NCI-H128 (cell line): Measurements from ENCODE around the gene SLC34A1.
"Not testable (repeated sequence)": the region's sequence is repeated elsewhere in the genome, so short reads cannot be mapped to it uniquely, and the experiment has no call there.

Experiments used
- DNase-seq: peaks from one replicate; lab custom pipeline; 2025; ENCODE audit not compliant: unreplicated experiment; lab: John Stamatoyannopoulos, UW

SLC34A1 gene

DNA sequence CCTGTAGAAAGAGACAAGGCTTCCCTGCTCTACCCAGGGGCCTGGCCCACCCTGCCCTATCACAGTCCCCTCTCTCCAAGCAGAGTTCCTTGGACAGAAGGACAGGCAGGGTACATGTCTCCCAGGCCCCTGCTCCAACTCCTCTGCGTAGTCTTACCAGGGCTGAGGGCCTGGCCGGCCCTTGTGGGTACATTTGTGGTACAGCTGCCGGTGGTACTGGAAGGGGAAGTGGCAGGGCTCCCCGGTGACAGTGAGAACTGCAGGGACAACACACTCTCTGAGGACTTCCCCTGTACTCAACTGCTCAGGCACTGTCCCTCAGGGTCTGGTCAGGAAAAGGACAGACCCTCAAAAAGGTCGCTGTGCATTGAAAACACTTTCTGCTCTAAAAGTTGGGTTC, 21.6 kb downstream of the SLC34A1 start:
- DNase-seq = no peak

DNA sequence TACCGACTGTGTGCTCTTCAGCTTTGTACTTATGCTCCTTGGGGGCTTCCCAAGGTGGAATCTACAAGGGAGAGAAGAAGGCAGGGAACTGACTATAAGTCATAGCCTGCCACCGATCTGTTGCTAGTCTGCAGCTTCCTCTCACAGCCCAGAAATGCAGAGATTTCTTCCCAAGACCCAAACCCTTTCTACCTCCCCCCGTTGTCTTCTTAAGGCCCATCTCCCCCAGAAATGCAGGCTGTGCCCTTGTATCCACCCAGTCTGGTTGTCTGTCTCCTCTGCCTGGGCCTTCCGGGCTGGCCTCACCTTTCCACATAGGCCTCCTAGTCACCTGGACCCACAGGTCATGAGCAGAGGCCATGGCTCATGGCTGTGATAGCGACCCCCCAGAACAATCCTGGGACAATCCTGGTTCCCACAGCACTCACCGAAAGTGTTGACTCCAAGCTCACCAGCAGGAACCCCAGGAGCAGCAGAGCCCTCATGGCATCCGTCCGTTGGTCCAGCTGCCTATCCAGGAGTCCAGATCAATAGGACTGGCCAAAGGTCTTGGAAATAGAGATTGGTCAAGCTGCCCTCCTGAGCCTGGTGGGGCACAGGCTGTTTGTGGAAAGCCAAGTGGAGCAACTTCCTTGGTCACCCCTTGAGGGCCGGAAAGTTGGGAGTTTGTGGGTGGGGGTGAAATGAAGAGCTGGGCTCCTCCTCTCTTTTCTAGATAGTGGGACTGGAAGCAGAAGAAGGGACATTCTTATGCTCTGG, 25.0 kb downstream of the SLC34A1 start, which contains the start of gene F12:
F12 (minus strand) TSS at position 522 of the 759 bp plus-strand sequence; CDS start at position 485, 37 bp downstream.
- no peak for DNase-seq

DNA sequence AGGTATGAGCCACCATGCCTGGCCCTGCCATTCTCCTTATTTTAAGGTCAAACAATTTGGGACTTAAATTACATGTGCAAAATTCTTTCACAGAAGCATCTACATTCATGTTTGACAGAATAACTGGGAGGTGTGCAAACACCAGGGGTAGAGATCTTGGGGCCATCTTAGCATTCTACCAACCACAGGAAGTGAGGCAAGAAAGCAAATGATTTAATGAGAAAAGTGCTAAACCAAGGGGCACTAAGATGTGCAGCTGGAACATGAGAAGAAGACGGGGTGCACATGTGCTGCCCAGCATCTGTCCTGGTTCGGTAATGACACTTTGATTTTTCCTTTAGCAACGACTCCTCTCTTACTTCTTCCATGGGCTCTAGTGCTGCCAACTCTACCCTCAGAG, 26.3 kb downstream of the SLC34A1 start:
- DNase-seq = no peak

DNA sequence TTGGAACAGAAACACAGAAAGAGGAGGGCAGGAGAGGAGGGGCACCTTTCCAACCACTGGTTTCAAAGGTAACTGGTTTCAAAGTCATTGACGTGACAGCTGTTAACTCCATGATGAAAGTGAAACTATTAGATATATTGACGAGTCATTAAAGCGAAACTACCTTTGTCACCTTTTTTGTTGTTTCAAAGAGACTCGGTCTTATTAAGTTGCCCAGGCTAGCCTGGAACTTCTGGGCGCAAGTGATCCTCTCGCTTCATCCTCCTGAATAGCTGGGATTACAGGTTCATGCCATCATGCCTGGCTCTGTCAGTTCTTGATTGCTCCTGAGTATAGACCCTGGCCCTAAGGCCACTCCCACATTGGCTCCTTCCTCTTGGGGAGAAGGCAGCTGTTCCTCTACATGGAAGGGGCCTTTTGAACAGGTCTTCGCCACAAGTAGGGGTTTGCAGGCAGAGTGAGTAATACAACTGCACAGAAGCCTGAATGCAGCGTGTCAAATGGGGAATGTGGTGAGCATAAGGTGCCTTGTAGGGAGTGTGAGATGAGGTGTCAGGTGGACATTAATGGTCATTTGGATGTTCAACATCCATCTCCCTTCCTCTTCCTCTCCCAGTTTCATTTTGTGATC, 28.5 kb downstream of the SLC34A1 start:
- no peak for DNase-seq

DNA sequence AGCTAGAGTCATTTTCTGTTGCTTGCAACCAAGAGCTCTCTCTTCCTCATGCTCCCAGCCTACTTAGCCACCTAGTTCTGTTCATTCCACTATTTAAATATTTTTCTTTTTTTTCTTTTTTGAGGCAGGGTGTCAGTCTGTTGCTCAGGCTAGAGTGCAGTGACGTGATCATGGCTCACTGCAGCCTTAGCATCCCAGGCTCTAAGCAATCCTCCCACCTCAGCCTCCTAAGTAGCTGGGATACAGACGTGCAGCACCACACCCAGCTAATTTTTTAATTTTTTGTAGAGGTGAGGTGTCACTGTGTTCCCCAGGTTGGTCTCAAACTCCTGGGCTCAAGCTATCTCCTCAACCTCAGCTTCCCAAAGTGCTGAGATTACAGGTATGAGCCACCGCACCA, 30.2 kb downstream of the SLC34A1 start:
- DNase-seq = no peak

DNA sequence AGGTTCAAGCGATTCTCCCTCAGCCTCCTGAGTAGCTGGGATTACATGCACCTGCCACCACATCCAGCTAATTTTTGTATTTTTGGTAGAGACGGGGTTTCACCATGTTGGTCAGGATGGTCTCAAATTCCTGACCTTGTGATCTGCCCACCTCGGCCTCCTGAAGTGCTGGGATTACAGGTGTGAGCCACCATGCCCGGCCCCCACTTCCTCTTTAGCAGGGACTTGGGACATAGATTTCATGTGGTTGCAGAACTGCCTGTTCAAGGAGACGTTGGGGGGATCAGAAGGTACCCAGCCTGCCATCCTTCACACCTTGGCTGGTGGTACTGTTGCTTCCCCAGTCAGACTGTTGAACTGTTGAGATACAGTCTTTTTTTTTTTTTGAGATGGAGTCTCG, 32.8 kb downstream of the SLC34A1 start:
- not testable (repeated sequence) for DNase-seq

DNA sequence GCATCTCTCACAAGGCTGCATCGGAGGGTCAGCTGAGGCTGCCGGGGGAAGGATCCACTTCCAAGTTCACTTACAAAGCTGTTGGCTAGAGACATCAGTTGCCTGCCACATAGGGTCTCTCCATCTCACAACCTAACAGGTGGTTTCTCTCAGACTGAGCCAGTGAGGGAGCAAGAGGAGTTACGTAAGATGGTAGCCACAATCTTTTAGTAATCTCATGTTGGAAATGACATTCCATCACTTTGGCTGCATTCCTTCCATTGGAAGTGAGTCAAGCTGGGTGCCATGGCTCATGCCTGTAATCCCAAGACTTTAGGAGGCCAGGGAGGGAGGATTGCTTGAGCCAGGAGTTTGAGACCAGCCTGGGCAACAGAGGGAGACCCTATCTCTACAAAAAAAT, 34.8 kb downstream of the SLC34A1 start:
- no peak for DNase-seq

DNA sequence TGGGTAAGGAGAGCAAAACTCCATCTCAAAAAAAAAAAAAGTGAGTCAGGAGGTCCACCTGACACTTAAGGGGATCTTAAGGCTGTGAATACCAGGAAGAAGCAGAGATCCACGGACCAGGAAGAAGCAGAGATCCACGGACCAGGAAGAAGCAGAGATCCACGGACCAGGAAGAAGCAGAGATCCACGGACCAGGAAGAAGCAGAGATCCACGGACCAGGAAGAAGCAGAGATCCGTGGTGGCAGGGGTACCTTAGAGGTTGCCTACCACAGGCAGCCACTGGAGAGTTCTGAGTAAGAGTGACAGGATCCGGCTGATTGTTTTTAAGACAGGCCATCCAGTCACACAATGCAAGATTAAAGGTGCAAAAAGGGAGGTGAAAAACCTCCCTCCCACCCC, 36.2 kb downstream of the SLC34A1 start:
- DNase-seq = not testable (repeated sequence)

DNA sequence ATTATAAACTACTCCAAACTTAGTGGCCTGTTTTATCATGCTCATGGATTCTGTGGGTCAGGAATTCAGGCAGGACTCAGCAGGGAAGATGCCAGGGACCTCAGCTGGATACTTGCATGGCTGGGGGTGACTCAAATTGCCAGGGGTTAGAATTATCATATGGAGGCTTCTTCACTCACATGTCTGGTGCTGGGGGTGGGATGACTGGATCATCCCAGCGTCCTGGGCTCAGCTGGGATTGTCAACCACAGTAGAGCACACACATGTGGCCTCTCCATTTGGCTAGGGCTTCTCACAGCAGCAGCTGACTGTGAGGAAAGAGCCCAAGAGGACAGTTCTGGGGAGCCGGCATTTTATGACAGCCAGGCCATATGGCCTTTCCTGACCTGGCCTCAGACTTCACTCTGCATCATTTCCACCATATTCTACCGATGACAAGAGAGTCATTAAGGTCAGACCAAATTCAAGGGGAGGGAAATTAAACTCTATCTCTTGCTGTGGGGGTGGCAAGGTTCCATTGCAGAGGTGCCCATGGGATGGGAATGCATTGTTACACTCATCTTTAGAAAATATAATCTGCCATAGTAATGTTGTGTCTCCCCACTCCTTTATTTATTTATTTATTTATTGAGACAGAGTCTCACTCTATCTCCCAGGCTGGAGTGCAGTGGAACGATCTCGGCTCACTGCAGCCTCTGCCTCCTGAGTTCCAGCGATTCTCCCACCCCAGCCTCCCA, 37.0 kb downstream of the SLC34A1 start:
- no peak for DNase-seq

DNA sequence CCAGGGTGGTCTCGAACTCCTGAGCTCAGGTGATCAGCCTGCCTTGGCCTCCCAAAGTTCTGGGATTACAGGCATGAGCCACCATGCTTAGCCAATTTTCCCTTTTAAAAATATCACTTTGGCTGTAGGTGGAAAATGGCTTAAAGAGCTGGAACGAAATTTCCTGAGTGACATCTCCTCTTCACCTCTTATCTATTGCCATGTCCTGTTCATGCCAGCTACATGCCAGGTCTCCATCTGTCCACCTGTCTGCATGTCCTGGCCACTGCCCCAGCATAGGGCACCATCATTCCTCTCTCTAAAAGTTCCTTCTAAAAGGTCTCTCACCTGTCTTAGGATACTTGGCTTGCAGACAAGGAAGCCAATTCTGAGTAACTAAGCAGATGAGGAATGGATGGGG, 39.4 kb downstream of the SLC34A1 start:
- no peak for DNase-seq

DNA sequence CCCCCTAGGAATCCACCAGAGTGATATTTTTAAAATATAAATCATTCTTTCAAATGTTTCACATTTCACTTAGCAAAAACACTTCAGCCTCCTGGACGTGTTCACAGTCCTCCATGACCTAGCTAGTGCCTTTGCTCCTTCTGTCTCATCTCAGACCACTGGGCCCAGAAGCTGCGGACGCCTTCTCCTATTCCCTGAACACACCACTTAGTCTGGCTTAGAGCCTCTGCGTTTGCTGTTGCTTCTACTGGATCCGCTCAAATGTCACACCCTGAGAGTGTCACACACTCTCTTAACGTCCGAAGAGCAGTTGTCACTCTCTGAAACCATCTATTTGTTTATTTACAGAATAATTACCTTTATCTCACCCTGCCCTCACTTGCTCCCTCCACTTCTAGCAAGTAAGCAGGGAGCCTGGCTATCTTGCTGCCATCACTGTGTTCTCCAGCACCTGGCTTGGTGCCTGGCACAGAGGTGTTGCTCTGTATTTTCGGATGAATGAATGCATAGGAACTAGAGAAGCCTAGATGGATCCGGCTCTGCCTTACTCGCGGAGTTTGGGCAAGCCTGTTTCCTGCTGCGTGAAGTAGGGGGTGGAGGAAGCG, 41.1 kb downstream of the SLC34A1 start:
- DNase-seq = no peak

DNA sequence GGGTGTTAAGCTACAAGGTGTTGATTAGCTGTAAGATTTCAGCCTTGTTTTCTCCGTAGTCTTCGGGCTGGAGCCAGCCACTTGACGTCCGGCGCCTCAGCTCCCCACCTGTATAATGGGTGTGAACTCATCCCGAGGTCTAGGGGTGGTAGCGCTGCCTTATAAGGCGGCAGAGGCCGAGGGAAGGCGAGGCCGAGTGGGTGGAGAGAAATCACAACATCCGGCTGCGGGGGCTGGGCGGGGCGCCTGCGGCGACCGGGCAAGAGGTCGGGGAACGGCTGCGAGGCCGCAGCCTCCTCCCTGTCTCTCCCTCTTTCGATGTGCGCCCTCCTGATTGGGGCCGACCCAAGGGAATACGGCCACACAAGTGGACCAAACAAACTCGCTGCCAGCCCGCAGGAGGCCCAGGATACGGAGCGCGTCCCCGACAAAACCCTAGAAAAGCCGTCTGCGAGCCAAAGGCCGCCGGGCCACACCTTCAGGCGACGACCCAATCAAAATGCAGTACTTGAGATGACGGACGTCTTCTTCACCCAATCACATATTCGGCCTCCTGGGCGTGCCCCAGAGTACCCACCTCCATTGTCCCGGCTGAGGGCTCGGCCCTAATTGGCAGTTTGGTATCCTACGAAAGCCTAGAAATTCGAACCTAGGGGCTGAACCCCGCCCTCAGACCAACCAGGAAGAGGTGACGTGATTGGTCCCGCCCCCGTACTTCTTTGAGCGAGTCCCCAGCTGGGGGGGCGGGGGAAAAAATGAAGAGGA, 41.7 kb downstream of the SLC34A1 start:
- peak; percentile 99 for DNase-seq

DNA sequence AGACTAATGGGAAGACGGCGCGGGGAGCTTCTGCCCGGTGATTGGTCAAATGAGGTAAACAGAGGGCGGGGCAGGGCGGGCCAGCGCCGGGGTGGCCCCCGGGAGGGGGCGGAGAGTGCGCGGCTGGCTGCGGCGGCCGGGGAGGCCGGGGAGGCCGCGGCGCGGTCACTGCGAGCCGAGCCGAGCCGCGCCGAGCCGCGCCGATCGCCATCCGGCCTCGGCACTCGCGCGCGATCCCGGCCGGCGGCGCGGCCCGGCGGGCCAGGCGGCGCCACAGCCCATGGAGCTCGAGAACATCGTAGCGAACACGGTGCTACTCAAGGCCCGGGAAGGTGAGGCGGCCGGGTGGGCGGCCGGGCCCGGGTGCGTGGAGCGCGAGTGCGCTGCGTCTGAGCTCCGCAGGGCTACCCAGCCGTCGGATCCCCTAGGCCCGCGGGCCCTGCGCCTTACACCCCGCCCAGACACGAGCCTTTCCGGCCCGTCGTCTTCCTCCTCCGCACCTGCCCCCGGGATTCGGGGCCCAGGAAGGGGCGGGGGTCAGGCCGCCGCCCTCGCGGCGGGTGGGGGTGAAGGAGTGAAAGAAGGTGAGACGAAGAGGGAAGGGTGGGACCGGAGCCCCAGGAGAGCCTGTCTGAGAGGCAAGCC, 42.5 kb downstream of the SLC34A1 start, which contains the start of gene GRK6:
GRK6 (plus strand) TSS at position 111 of the 645 bp plus-strand sequence; CDS start at position 281, 170 bp downstream.
- DNase-seq = no peak

DNA sequence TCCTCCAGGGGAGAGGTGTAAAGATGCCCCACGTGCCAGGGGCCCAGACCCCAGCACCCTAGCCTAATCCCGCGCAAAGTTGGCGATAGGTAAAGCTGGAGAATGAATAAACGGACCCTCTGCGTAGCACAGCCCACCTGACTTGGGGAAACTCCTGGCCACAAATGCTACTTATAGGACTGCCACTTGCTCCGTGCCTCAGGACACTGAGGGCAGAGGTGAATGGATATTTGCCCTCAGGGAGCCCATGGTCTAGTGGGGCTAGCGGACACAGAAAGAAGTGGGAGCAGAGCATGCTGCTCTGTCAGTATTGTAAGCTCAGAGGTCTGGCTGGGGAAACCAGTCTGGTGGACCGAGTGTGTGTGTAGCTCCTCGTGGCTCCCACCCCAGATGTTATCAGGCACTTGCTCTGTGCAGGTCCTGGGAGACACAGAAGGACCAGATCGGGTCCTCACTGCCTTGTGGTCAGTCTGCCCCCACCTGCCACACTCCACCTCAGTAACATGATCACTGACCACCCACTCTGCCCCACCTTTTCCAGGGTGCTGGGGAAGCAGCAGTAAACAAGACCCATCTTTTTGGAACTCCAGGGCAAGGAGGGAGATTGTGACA, 43.1 kb downstream of the SLC34A1 start:
- no peak for DNase-seq

DNA sequence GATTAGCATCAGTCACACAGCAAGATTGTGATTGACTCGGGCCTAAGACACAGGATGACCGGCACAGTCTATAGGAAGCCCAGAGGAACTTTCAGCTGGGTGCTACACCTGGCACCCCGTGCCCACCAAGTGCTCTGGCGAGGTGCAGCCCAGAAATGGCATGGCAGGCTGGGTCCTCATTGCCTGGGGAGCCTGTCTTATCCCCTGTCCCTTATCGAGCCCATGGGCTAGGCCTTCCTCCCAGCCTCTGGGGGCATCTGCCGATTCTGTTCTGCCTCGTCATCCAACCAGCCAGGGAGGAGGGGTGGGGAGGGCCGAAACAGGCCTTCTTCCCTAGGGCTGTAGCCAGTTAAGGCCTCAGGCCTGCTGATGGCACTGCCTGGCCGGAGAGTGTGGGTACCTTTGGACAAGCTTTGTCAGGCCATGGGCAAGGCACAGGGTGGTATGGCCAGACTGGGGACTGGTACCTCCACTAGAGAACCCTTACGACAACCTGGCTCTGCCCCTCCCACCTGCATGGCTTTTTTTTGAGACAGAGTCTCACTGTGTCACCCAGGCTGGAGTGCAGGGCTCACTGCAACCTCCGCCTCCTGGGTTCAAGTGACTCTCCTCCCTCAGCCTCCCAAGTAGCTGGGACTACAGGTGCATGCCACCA, 43.8 kb downstream of the SLC34A1 start:
- no peak for DNase-seq

DNA sequence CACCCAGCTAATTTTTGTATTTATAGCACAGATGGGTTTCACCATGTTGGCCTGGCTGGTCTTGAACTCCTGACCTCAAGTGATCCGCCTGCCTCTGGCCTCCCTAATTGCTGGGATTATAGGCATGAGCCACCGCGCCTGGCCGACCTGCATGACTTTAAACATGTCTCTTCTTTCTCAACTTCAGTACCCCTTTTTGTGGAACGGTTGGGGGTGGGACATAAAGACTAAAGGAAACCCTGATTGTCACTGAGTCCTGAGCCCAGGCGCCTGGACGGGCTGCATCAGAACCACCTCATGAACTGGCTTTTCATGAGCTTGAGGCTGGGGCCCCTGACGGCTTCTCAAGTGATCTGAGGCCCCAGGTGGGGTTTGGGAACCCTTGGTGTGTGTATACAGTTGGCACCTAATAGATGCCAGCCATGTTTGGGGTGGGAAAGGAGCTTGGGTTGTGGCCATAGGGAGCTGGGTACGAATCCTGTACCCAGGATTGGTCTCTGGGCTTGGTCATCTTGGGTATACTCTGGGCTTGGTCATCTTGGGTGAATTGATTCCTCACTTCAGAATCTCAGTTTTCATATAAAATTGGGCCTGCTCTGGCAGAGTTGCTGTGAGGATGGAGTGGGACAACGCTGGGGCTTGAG, 44.5 kb downstream of the SLC34A1 start:
- no peak for DNase-seq

DNA sequence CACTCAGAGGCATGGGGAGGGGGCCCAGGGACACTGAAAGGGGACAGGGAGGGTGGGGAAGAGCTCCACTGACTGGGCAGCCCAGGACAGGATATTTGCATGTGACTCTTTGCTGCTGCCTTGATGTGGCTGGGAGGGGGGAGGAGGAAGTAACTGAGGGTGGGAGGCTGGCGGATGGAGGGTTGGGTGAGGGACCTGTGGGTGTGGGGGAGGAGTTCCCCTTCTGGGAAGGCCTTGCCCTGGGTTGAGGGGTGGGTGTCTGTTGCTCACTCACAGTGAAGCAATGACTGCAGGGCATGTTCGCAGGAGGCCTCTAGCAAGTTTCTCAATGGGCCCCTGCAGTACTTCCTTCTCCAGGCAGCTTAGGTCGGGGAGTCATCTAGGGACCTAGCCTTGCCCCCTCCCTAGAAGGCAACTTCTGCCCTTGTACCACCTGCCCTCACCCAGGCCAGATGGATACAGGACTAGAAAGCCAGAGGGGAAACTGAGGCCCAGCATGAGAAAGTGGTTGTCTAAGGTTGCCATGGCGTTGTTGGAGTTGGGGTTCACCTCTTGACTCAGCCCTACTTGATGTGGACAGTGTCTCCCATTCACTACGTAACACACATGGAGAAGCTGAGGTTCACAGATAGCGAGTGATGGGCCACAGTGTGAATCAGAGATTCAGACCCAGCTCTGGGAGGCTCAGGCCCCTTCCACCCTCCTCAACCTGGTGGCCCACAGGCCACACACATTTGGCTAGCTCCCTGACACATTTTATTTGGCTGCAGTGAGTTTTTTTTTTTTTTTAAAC, 45.2 kb downstream of the SLC34A1 start:
- DNase-seq = no peak
